OCI-LY1 (cell line): Measurements from ENCODE around the gene ADAMTSL1.

Experiments
- EZH2 ChIP-seq: fragments of 200-600 bp; sonication (generic), shearing (Covaris generic); IDR thresholded peaks from 2 replicates; pipeline ENCODE4 v1.8.0; 2017; ENCODE audit warnings: borderline replicate concordance, mixed run types, mild to moderate bottlenecking, antibody characterized with exemption, low read length, moderate library complexity, mixed read lengths
- TF ChIP-seq, protein P1 (sequence below): fragments of 200-600 bp; sonication (generic), shearing (Covaris generic); IDR thresholded peaks from 2 replicates; pipeline ENCODE4 v1.5.1; 2017; ENCODE audit warnings: mild to moderate bottlenecking, antibody characterized with exemption, low read length, moderate library complexity, mixed read lengths

DNA sequence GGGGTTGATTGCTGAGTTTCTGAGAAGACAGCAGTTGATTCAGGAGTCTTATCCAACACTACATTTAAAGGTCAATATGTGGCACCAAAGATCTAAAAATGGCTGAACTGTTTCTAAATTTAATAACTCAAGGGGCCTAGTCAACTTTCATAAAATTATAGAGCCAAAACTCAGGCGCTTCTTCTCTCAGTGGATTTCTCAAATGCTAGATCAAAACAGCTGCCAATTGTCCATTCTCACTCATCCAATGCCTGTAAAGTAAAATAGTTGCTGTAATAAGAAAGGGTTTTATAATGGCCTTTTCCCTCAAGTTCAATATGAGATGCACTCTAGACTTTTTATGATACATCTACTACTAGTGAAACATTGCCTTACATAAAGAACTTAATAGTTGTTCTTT is 26.5 kb downstream of the ADAMTSL1 start:
- TF ChIP-seq, protein P1, sequence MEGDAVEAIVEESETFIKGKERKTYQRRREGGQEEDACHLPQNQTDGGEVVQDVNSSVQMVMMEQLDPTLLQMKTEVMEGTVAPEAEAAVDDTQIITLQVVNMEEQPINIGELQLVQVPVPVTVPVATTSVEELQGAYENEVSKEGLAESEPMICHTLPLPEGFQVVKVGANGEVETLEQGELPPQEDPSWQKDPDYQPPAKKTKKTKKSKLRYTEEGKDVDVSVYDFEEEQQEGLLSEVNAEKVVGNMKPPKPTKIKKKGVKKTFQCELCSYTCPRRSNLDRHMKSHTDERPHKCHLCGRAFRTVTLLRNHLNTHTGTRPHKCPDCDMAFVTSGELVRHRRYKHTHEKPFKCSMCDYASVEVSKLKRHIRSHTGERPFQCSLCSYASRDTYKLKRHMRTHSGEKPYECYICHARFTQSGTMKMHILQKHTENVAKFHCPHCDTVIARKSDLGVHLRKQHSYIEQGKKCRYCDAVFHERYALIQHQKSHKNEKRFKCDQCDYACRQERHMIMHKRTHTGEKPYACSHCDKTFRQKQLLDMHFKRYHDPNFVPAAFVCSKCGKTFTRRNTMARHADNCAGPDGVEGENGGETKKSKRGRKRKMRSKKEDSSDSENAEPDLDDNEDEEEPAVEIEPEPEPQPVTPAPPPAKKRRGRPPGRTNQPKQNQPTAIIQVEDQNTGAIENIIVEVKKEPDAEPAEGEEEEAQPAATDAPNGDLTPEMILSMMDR: no peak
- no peak for TF ChIP-seq EZH2
